Measurements from ENCODE around the gene ARFGAP1. TPM values are rescaled to one million over a fixed set of nuclear protein-coding genes. Genes with fewer than 3 reads are reported as not detected.

The ARFGAP1 gene
- total and polyA plus RNA-seq, 5 donors from 2014 or later = 17.9 to 123 (median 21.0) TPM

DNA sequence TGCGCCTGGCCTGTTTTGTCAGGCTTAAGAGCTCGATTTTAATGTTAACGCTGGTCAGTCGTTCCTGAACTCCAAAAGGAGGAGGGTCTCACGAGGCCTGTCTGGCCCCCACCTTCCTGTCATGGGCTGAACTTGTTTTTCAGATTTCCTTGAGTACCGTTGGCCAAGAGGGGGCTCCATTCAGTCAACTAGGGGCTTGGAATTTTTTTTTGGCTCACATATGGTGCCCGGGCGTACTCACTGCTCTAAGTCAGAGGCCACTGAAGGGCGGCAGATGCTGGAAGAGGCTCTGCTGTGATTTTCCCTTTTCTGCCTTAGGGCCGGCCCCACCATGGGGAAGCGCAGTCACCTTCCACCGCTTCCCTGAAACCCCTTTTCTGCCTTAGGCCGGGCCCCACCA lies 43.8 kb upstream of the ARFGAP1 start:
- H3K9me3 ChIP-seq (ENCODE audit: control insufficient read depth in 2 of 2, low read length in 2 of 2) = no peaks in the 10 kb centered on the region
- peaks cover 32% of the 10 kb centered on the region for H3K27me3 Mint-ChIP-seq
- H3K9me3 Mint-ChIP-seq = no peaks in the 10 kb centered on the region
- H3K27me3 ChIP-seq (ENCODE audit: control insufficient read depth, insufficient read depth, low read length) = no peaks in the 10 kb centered on the region
- no peaks in the 10 kb centered on the region for H3K4me1 ChIP-seq (ENCODE audit: control insufficient read depth, insufficient read depth, low read length, poor library complexity, severe bottlenecking)
- no peak for ATAC-seq (ENCODE audit: low read depth in 2 of 2)
- peaks cover 0 to 4% (median 0%) of the 10 kb centered on the region in 4 donors for H3K4me1 Mint-ChIP-seq
- H3K4me3 ChIP-seq (ENCODE audit: low read depth, low read length) = no peak overlapping the region
- H3K36me3 ChIP-seq (ENCODE audit: control insufficient read depth, insufficient read depth, low read length) = no peaks in the 10 kb centered on the region
- no peak overlapping the region for H3K4me3 Mint-ChIP-seq
- no peak overlapping the region for H3K27ac Mint-ChIP-seq
- no peak overlapping the region for H3K27ac ChIP-seq (ENCODE audit: insufficient read depth, low read length, poor library complexity, severe bottlenecking)
- H3K36me3 Mint-ChIP-seq = no peaks in the 10 kb centered on the region
- no peak for DNase-seq

DNA sequence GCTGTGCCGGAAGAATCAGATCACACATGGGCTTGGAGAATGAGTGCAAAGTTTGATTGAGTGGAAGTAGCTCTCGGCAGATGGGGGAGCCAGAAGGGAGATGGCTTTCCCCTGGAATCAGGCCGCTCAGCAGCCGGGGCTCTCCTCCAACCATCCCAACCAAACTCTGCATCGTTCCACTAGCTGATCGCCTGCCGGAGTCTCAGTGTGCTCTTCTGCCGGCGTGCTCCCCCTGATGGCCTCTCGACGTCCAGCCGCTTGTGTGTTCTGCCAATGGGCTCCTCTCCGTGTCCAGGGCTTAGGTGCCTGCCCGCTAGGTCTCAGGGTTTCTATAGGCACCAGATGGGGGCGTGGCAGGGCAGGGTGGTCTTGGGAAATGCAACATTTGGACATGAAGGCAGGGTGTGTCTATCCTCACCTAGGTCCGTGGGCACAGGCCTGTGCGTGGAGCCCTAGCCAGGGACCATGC lies 41.8 kb upstream of the ARFGAP1 start:
- Histone ChIP-seq H3K9me3 (ENCODE audit: control insufficient read depth in 2 of 2, low read length in 2 of 2) (no peaks in the 10 kb centered on the region), H3K4me1 (ENCODE audit: control insufficient read depth, insufficient read depth, low read length, poor library complexity, severe bottlenecking) (peaks cover 8% of the 10 kb centered on the region), H3K36me3 (ENCODE audit: control insufficient read depth, insufficient read depth, low read length) (no peaks in the 10 kb centered on the region), H3K4me3 (ENCODE audit: low read depth, low read length) (no peak overlapping the region), H3K27me3 (ENCODE audit: control insufficient read depth, insufficient read depth, low read length) (no peaks in the 10 kb centered on the region), H3K27ac (ENCODE audit: insufficient read depth, low read length, poor library complexity, severe bottlenecking) (no peak overlapping the region)
- Mint-ChIP-seq H3K4me3 (no peak overlapping the region), H3K36me3 (no peaks in the 10 kb centered on the region), H3K9me3 (no peaks in the 10 kb centered on the region), H3K27ac (peak overlapping the region in 1 of 3 donors; percentile 26), H3K4me1 (peaks cover 0 to 12% (median 0%) of the 10 kb centered on the region in 4 donors), H3K27me3 (peaks cover 29% of the 10 kb centered on the region)
- DNase-seq = peak in 1 of 3 donors; percentile 17
- ATAC-seq (ENCODE audit: low read depth in 2 of 2) = no peak

DNA sequence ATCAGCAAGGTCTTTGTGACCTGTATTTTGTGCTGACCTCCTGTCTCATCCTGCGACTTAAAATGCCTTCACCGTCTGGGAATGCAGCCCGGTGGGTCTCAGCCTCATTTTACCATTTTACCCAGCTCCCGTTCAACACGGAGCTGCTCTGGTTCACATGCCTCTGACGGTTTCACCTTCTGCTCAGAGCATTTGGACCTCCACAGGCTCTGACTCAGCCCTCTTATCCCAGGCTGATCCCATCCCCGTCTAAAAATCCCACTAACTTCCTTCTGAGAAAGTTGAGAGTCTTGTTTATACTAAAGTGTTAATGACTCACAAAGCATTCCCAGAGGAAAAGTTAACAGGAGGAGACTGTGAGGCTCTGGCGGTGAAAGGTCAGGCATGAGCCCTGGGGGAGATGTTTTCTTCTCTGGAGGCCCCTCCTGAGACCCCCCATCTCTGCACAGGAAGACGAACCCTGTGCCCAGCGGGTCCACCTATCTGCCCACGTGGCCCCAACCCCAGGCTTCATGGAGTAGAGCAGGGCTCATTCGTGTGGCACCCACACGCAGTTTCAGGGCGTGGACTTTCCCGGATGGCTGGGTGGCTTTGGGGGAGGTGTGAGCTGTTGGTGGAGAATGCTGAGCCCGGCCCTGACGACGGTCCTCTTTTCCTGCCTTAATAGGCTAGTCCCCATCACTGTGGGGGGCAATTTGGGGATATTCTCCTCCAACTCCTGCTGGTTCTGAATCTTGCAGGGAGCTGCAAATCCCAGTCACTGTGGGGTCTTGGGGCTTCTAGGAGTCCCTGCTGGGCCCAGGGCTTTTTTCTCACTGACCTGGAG lies 40.2 kb upstream of the ARFGAP1 start:
- ATAC-seq (ENCODE audit: low read depth in 2 of 2) = no peak
- Mint-ChIP-seq H3K36me3 (no peaks in the 10 kb centered on the region), H3K4me3 (no peak overlapping the region), H3K27ac (peak overlapping the region in 1 of 3 donors; percentile 48), H3K9me3 (no peaks in the 10 kb centered on the region), H3K4me1 (peaks cover 0 to 12% (median 0%) of the 10 kb centered on the region in 4 donors), H3K27me3 (peaks cover 28% of the 10 kb centered on the region)
- Histone ChIP-seq H3K9me3 (ENCODE audit: control insufficient read depth in 2 of 2, low read length in 2 of 2) (no peaks in the 10 kb centered on the region), H3K36me3 (ENCODE audit: control insufficient read depth, insufficient read depth, low read length) (no peaks in the 10 kb centered on the region), H3K27ac (ENCODE audit: insufficient read depth, low read length, poor library complexity, severe bottlenecking) (no peak overlapping the region), H3K4me3 (ENCODE audit: low read depth, low read length) (no peak overlapping the region), H3K4me1 (ENCODE audit: control insufficient read depth, insufficient read depth, low read length, poor library complexity, severe bottlenecking) (peaks cover 8% of the 10 kb centered on the region), H3K27me3 (ENCODE audit: control insufficient read depth, insufficient read depth, low read length) (no peaks in the 10 kb centered on the region)
- no peak for DNase-seq

DNA sequence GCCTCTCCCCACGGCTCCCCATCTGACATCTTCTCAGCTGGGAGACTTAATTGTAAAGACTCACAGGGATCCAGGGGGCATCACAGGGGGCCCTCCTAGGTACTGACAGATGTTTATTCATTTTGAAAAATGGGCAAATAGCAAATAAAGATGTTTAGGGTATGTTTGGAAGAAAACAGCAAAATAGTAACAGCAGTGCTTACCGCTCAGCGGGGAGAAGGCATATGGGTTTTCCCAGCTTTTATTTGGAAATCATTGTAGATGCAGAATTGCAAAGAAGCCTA lies 39.6 kb upstream of the ARFGAP1 start:
- H3K4me3 Mint-ChIP-seq = no peak overlapping the region
- peaks cover 27% of the 10 kb centered on the region for H3K27me3 Mint-ChIP-seq
- Histone ChIP-seq H3K27ac (ENCODE audit: insufficient read depth, low read length, poor library complexity, severe bottlenecking) (no peak overlapping the region), H3K27me3 (ENCODE audit: control insufficient read depth, insufficient read depth, low read length) (no peaks in the 10 kb centered on the region), H3K9me3 (ENCODE audit: control insufficient read depth in 2 of 2, low read length in 2 of 2) (no peaks in the 10 kb centered on the region), H3K36me3 (ENCODE audit: control insufficient read depth, insufficient read depth, low read length) (no peaks in the 10 kb centered on the region), H3K4me3 (ENCODE audit: low read depth, low read length) (no peak overlapping the region), H3K4me1 (ENCODE audit: control insufficient read depth, insufficient read depth, low read length, poor library complexity, severe bottlenecking) (peaks cover 8% of the 10 kb centered on the region)
- H3K36me3 Mint-ChIP-seq = no peaks in the 10 kb centered on the region
- H3K4me1 Mint-ChIP-seq = peaks cover 0 to 12% (median 0%) of the 10 kb centered on the region in 4 donors
- no peak overlapping the region for H3K27ac Mint-ChIP-seq
- ATAC-seq (ENCODE audit: low read depth in 2 of 2) (no peak), DNase-seq (no peak)
- no peaks in the 10 kb centered on the region for H3K9me3 Mint-ChIP-seq

DNA sequence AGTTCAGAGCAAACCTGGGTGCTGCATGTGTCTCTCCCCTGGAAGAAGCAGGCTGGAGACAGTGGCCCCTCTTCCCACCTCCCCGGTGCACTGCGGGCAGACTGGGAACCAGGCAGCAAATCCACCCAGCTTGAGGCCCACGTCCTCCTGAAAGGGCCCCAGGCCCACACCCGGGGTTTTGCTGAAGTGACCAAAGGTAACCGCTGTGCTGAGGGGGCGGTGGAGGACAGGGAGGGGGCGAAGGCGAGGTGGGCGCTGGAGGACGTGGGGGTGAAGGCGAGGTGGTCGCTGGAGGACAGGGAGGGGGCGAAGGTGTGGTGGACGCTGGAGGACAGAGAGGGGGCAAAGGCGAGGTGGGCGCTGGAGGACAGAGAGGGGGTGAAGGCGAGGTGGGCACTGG lies 38.7 kb upstream of the ARFGAP1 start:
- H3K27me3 Mint-ChIP-seq = peaks cover 25% of the 10 kb centered on the region
- H3K27ac Mint-ChIP-seq = no peak overlapping the region
- H3K9me3 ChIP-seq (ENCODE audit: control insufficient read depth in 2 of 2, low read length in 2 of 2) = no peaks in the 10 kb centered on the region
- no peaks in the 10 kb centered on the region for H3K36me3 Mint-ChIP-seq
- peaks cover 0 to 12% (median 0%) of the 10 kb centered on the region in 4 donors for H3K4me1 Mint-ChIP-seq
- no peak for ATAC-seq (ENCODE audit: low read depth in 2 of 2)
- no peaks in the 10 kb centered on the region for H3K27me3 ChIP-seq (ENCODE audit: control insufficient read depth, insufficient read depth, low read length)
- no peak overlapping the region for H3K4me3 Mint-ChIP-seq
- H3K27ac ChIP-seq (ENCODE audit: insufficient read depth, low read length, poor library complexity, severe bottlenecking) = no peak overlapping the region
- H3K9me3 Mint-ChIP-seq = no peaks in the 10 kb centered on the region
- H3K4me1 ChIP-seq (ENCODE audit: control insufficient read depth, insufficient read depth, low read length, poor library complexity, severe bottlenecking) = peaks cover 8% of the 10 kb centered on the region
- no peak overlapping the region for H3K4me3 ChIP-seq (ENCODE audit: low read depth, low read length)
- DNase-seq = no peak
- H3K36me3 ChIP-seq (ENCODE audit: control insufficient read depth, insufficient read depth, low read length) = no peaks in the 10 kb centered on the region

GRCh38 chr20:63234693-63235398 lies 37.8 kb upstream of the ARFGAP1 start:
- H3K36me3 ChIP-seq (ENCODE audit: control insufficient read depth, insufficient read depth, low read length) = no peaks in the 10 kb centered on the region
- Mint-ChIP-seq H3K9me3 (no peaks in the 10 kb centered on the region), H3K36me3 (no peaks in the 10 kb centered on the region), H3K27ac (no peak overlapping the region), H3K4me1 (peaks cover 0 to 12% (median 0%) of the 10 kb centered on the region in 4 donors), H3K27me3 (peaks cover 18% of the 10 kb centered on the region), H3K4me3 (peak overlapping the region in 2 of 4 donors; percentile 41 to 59)
- peaks cover 8% of the 10 kb centered on the region for H3K4me1 ChIP-seq (ENCODE audit: control insufficient read depth, insufficient read depth, low read length, poor library complexity, severe bottlenecking)
- no peaks in the 10 kb centered on the region for H3K27me3 ChIP-seq (ENCODE audit: control insufficient read depth, insufficient read depth, low read length)
- DNase-seq = peak in 1 of 3 donors; percentile 19
- ATAC-seq (ENCODE audit: low read depth in 2 of 2) = peak in 1 of 2 donors; percentile 42
- no peak overlapping the region for H3K4me3 ChIP-seq (ENCODE audit: low read depth, low read length)
- no peaks in the 10 kb centered on the region for H3K9me3 ChIP-seq (ENCODE audit: control insufficient read depth in 2 of 2, low read length in 2 of 2)
- no peak overlapping the region for H3K27ac ChIP-seq (ENCODE audit: insufficient read depth, low read length, poor library complexity, severe bottlenecking)

GRCh38 chr20:63235399-63235983 lies 37.1 kb upstream of the ARFGAP1 start, which contains the start of gene BIRC7:
TSS of gene BIRC7 (plus strand) at chr20:63235905. CDS start at chr20:63236097, 192 bp downstream.
- H3K36me3 ChIP-seq (ENCODE audit: control insufficient read depth, insufficient read depth, low read length) = no peaks in the 10 kb centered on the region
- ATAC-seq (ENCODE audit: low read depth in 2 of 2) (no peak), DNase-seq (no peak)
- Mint-ChIP-seq H3K4me3 (peak within 1 kb of the TSS in 2 of 4 donors; percentile 41 to 59), H3K4me1 (peaks cover 0 to 12% (median 0%) of the 10 kb centered on the region in 4 donors), H3K9me3 (no peaks in the 10 kb centered on the region), H3K27ac (no peak within 1 kb of the TSS), H3K27me3 (peaks cover 11% of the 10 kb centered on the region), H3K36me3 (no peaks in the 10 kb centered on the region)
- H3K27me3 ChIP-seq (ENCODE audit: control insufficient read depth, insufficient read depth, low read length) = no peaks in the 10 kb centered on the region
- H3K9me3 ChIP-seq (ENCODE audit: control insufficient read depth in 2 of 2, low read length in 2 of 2) = no peaks in the 10 kb centered on the region
- peaks cover 8% of the 10 kb centered on the region for H3K4me1 ChIP-seq (ENCODE audit: control insufficient read depth, insufficient read depth, low read length, poor library complexity, severe bottlenecking)
- H3K27ac ChIP-seq (ENCODE audit: insufficient read depth, low read length, poor library complexity, severe bottlenecking) = no peak within 1 kb of the TSS
- no peak within 1 kb of the TSS for H3K4me3 ChIP-seq (ENCODE audit: low read depth, low read length)
